H9 (cell line): ENCODE results near the gene SLMAP. TPM values are rescaled to one million over a fixed set of nuclear protein-coding genes. Genes with fewer than 3 reads are reported as not detected.

Experiments
- DNase-seq: peaks from one replicate; pipeline ENCODE4 v3.0.0-alpha.2; 2017
- H2AFZ ChIP-seq: one replicate; pipeline ENCODE4 v1.6.1; 2013; ENCODE audit warnings: mild to moderate bottlenecking, low read length, control low read depth, moderate library complexity
- H2AK5ac ChIP-seq: 2 replicates; pipeline ENCODE4 v1.6.1; 2013; ENCODE audit warnings: low read length, control low read depth, mixed read lengths; ENCODE audit not compliant: insufficient read length
- H2BK120ac ChIP-seq: one replicate; pipeline ENCODE4 v1.6.1; 2013; ENCODE audit warnings: low read depth, mild to moderate bottlenecking, low read length, control low read depth, inconsistent platforms; ENCODE audit not compliant: poor library complexity, severe bottlenecking
- H2BK12ac ChIP-seq: 2 replicates; pipeline ENCODE4 v1.6.1; 2013; ENCODE audit warnings: low read length, control low read depth, mixed read lengths, low read depth; ENCODE audit not compliant: insufficient read length
- H2BK15ac ChIP-seq: 2 replicates; pipeline ENCODE4 v1.6.1; 2013; ENCODE audit warnings: low read depth, low read length, control low read depth
- H2BK20ac ChIP-seq: one replicate; pipeline ENCODE4 v1.6.1; 2013; ENCODE audit warnings: low read depth, mild to moderate bottlenecking, low read length, control low read depth, inconsistent platforms; ENCODE audit not compliant: poor library complexity, severe bottlenecking
- H2BK5ac ChIP-seq: 2 replicates; pipeline ENCODE4 v1.6.1; 2013; ENCODE audit warnings: low read length, control low read depth, mixed read lengths; ENCODE audit not compliant: insufficient read length
- H3K14ac ChIP-seq: 2 replicates; pipeline ENCODE4 v1.6.1; 2013; ENCODE audit warnings: low read length, control low read depth; ENCODE audit not compliant: insufficient read depth
- H3K18ac ChIP-seq: 2 replicates; pipeline ENCODE4 v1.6.1; 2013; ENCODE audit warnings: low read depth, mild to moderate bottlenecking, mixed read lengths, low read length, control low read depth; ENCODE audit not compliant: insufficient read length
- H3K23ac ChIP-seq: 2 replicates; pipeline ENCODE4 v1.6.1; 2013; ENCODE audit warnings: low read length, control low read depth, mixed read lengths, low read depth; ENCODE audit not compliant: insufficient read length
- H3K23me2 ChIP-seq: 2 replicates; pipeline ENCODE4 v1.6.1; 2013; ENCODE audit warnings: low read depth, mild to moderate bottlenecking, mixed read lengths, low read length, control low read depth; ENCODE audit not compliant: insufficient read length, poor library complexity, severe bottlenecking
- H3K27ac ChIP-seq: 2 replicates; pipeline ENCODE4 v1.5.1; 2013; ENCODE audit warnings: low read length, control low read depth, mixed read lengths, low read depth; ENCODE audit not compliant: insufficient read length
- H3K27me3 ChIP-seq: 2 replicates; pipeline ENCODE4 v1.6.1; 2013; ENCODE audit warnings: low read length, control low read depth, inconsistent platforms; ENCODE audit not compliant: insufficient read depth
- H3K4ac ChIP-seq: 2 replicates; pipeline ENCODE4 v1.6.1; 2013; ENCODE audit warnings: low read depth, mild to moderate bottlenecking, control low read depth, inconsistent platforms, low read length, moderate library complexity
- H3K4me1 ChIP-seq: 2 replicates; pipeline ENCODE4 v1.6.1; 2013; ENCODE audit warnings: low read length, control low read depth, inconsistent platforms; ENCODE audit not compliant: insufficient read depth
- H3K4me2 ChIP-seq: 2 replicates; pipeline ENCODE4 v1.6.1; 2013; ENCODE audit warnings: low read length, control low read depth, mixed read lengths; ENCODE audit not compliant: insufficient read length, insufficient read depth
- H3K56ac ChIP-seq: 2 replicates; pipeline ENCODE4 v1.6.1; 2013; ENCODE audit warnings: low read depth, mild to moderate bottlenecking, mixed read lengths, low read length, control low read depth; ENCODE audit not compliant: insufficient read length
- H3K79me1 ChIP-seq: 2 replicates; pipeline ENCODE4 v1.6.1; 2013; ENCODE audit warnings: low read depth, mild to moderate bottlenecking, moderate library complexity, low read length, control low read depth, inconsistent platforms; ENCODE audit not compliant: insufficient read depth, poor library complexity, severe bottlenecking
- H3K79me2 ChIP-seq: 2 replicates; pipeline ENCODE4 v1.6.1; 2013; ENCODE audit warnings: low read length, control low read depth, inconsistent platforms; ENCODE audit not compliant: insufficient read depth
- H3K9ac ChIP-seq: 2 replicates; pipeline ENCODE4 v1.6.1; 2013; ENCODE audit warnings: low read length, control low read depth, mixed read lengths; ENCODE audit not compliant: insufficient read length; ENCODE audit errors: extremely low read depth
- H3K9me3 ChIP-seq: one replicate; pipeline ENCODE4 v1.6.1; 2013; ENCODE audit warnings: low read depth, low read length, inconsistent platforms; ENCODE audit not compliant: control insufficient read depth
- H3T11ph ChIP-seq: one replicate; pipeline ENCODE4 v1.6.1; 2013; ENCODE audit warnings: mild to moderate bottlenecking, low read length, control low read depth, inconsistent platforms
- H4K20me1 ChIP-seq: one replicate; pipeline ENCODE4 v1.6.1; 2013; ENCODE audit not compliant: control insufficient read depth, insufficient read length, insufficient read depth
- H4K5ac ChIP-seq: 2 replicates; pipeline ENCODE4 v1.6.1; 2013; ENCODE audit warnings: low read depth, mild to moderate bottlenecking, mixed read lengths, low read length, control low read depth; ENCODE audit not compliant: insufficient read length
- H4K8ac ChIP-seq: replicated peaks from 2 replicates; pipeline ENCODE4 v1.6.1; 2013; ENCODE audit warnings: low read length, control low read depth, mixed read lengths, low read depth; ENCODE audit not compliant: insufficient read length
- H4K91ac ChIP-seq: 2 replicates; pipeline ENCODE4 v1.6.1; 2013; ENCODE audit warnings: low read depth, mild to moderate bottlenecking, moderate library complexity, mixed read lengths, low read length, control low read depth; ENCODE audit not compliant: insufficient read length
- H3K27ac Mint-ChIP-seq, 3 experiments: 2 replicates in 2 of 3; 3 replicates in 1 of 3; pipeline ENCODE4 v1.8.0; 2020 to 2021; ENCODE audit warnings: mixed read lengths in 3 of 3, mild to moderate bottlenecking in 1 of 3, moderate library complexity in 1 of 3
- H3K27me3 Mint-ChIP-seq: 2 replicates; pipeline ENCODE4 v1.8.0; 2021; ENCODE audit warnings: low read depth, mild to moderate bottlenecking, moderate library complexity, mixed read lengths
- H3K36me3 Mint-ChIP-seq, 3 experiments: 2 replicates in 2 of 3; 3 replicates in 1 of 3; pipeline ENCODE4 v1.8.0; 2020 to 2021; ENCODE audit warnings: low read depth in 3 of 3, mixed read lengths in 3 of 3; ENCODE audit not compliant: insufficient read depth in 1 of 3
- H3K4me1 Mint-ChIP-seq, 2 experiments: 2 replicates each; pipeline ENCODE4 v1.8.0; 2020; ENCODE audit warnings: mixed read lengths in 2 of 2
- H3K4me3 Mint-ChIP-seq, 2 experiments: 2 replicates in 1 of 2; 3 replicates in 1 of 2; pipeline ENCODE4 v1.8.0; 2020 to 2021; ENCODE audit warnings: mild to moderate bottlenecking in 2 of 2, mixed read lengths in 2 of 2, moderate library complexity in 1 of 2
- H3K9me3 Mint-ChIP-seq, 2 experiments: 2 replicates in 1 of 2; 3 replicates in 1 of 2; pipeline ENCODE4 v1.8.0; 2020; ENCODE audit warnings: mild to moderate bottlenecking in 2 of 2, mixed read lengths in 2 of 2, moderate library complexity in 1 of 2
- CTCF ChIP-seq: fragments of 200-600 bp; sonication (generic); conservative IDR thresholded peaks from 3 replicates; pipeline ENCODE4 v1.8.0; 2021; ENCODE audit warnings: antibody characterized with exemption, mild to moderate bottlenecking
- WGBS: extraction: QIAGEN DNeasy Blood & Tissue Kit; methylation state at CpG from one replicate; pipeline ENCODE4 v1.1.7; 2013; ENCODE audit warnings: missing lambda C conversion rate, low lambda C conversion rate, mixed read lengths; ENCODE audit not compliant: insufficient read length; ENCODE audit errors: extremely low coverage; 5-methylcytosine and 5-hydroxymethylcytosine counted together
- total RNA-seq: library from RNA; stranded (reverse); gene quantifications from 2 replicates; pipeline ENCODE4 v1.2.1, GENCODE V29; 2021

SLMAP gene
- total RNA-seq, 1 experiment from 2014 or later: 65.1 TPM

DNA sequence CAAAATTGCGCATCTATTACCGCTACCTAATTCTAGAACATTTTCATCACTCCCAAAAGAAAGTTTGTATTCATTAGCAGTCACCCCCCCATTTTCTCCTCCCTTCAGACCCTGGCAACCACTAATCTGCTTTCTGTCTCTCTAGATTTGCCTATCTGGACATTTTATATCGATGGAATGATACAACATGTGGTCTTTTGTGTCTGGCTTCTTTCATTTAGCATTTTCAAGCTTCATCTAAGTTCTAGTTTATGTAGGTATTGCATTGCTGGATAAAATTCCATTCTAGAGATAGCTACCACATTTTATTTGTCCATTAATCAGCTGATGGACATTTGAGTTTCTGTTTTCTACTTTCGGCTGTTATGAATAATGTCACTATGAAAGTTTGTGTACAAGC, 38.4 kb downstream of the SLMAP start:
- Histone ChIP-seq H3K9ac (no peak overlapping the region), H4K5ac (no peak overlapping the region), H3K4me1 (no peaks in the 10 kb centered on the region), H3K14ac (no peak overlapping the region), H3K79me2 (peaks cover 7% of the 10 kb centered on the region; the same call in 1 of the 2 replicates), H3K27ac (no peak overlapping the region), H3K9me3 (no peaks in the 10 kb centered on the region), H4K91ac (no peak overlapping the region), H3K18ac (no peak overlapping the region), H2BK120ac (no peak overlapping the region), H3K56ac (no peak overlapping the region), H2BK5ac (no peak overlapping the region), H2AK5ac (no peak overlapping the region), H2AFZ (no peak overlapping the region), H3T11ph (no peak overlapping the region), H4K8ac (no peak overlapping the region), H2BK12ac (no peak overlapping the region), H3K79me1 (peaks cover 5% of the 10 kb centered on the region), H3K23me2 (no peaks in the 10 kb centered on the region), H4K20me1 (no peaks in the 10 kb centered on the region), H2BK20ac (no peak overlapping the region), H3K4me2 (no peak overlapping the region), H3K4ac (no peak overlapping the region), H3K27me3 (no peaks in the 10 kb centered on the region), H3K23ac (no peak overlapping the region), H2BK15ac (no peak overlapping the region)
- Mint-ChIP-seq H3K4me1 (no peaks in the 10 kb centered on the region), H3K9me3 (no peaks in the 10 kb centered on the region), H3K27me3 (no peaks in the 10 kb centered on the region), H3K4me3 (no peak overlapping the region), H3K36me3 (no peaks in the 10 kb centered on the region; a peak in 1 of 7 replicates), H3K27ac (no peak overlapping the region; a peak in 1 of 7 replicates)
- TF ChIP-seq CTCF: no peak
- DNase-seq: no peak
- WGBS: no CpG with 5 or more reads among the region's 4 CpGs
